Nephron progenitor cell (in vitro differentiated cells): Measurements from ENCODE around the gene EEF1A2.

Experiments used
- DNase-seq: peaks from one replicate; pipeline ENCODE4 v3.0.0; 2021
- H3K27ac Mint-ChIP-seq: 2 replicates; pipeline ENCODE4 v1.8.0; 2021; ENCODE audit warnings: mild to moderate bottlenecking, moderate library complexity, mixed read lengths
- H3K27me3 Mint-ChIP-seq: 2 replicates; pipeline ENCODE4 v1.8.0; 2021; ENCODE audit warnings: mild to moderate bottlenecking, low read depth, mixed read lengths; ENCODE audit not compliant: poor library complexity
- H3K36me3 Mint-ChIP-seq: 2 replicates; pipeline ENCODE4 v1.8.0; 2021; ENCODE audit warnings: low read depth, mixed read lengths
- H3K4me1 Mint-ChIP-seq: 2 replicates; pipeline ENCODE4 v1.8.0; 2021; ENCODE audit warnings: mixed read lengths
- H3K4me3 Mint-ChIP-seq: 2 replicates; pipeline ENCODE4 v1.8.0; 2021; ENCODE audit warnings: mild to moderate bottlenecking, moderate library complexity, mixed read lengths
- H3K9me3 Mint-ChIP-seq: 2 replicates; pipeline ENCODE4 v1.8.0; 2021; ENCODE audit warnings: mild to moderate bottlenecking, moderate library complexity, mixed read lengths
- TF ChIP-seq, protein P1 (sequence below): fragments of 200-600 bp; sonication (generic); IDR thresholded peaks from 2 replicates; pipeline ENCODE4 v1.5.0; 2021; ENCODE audit warnings: antibody characterized with exemption

The EEF1A2 gene

DNA sequence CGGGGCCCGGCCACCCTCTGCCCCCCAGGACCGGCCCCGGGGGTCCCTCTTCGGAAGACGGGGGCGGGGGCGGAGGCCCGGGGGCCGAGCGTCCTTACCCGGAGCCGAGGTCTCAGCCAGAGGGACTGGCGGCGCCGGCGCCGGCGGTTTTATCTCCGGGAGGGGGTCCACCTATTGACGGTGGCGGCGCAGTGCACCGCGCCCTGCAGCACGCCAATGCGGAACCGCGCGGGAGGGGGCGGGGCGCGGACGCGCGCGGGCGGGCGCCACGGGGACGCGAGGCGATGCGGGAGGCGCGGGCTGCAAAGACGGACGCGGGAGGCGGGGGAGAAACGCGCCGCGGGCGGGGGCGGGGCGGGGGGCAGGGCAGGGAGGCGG lies at the start of gene EEF1A2:
TSS of gene EEF1A2 (minus strand) at position 124 of the 378 bp plus-strand sequence. CDS start 1,320 bp downstream, outside the sequence.
- Mint-ChIP-seq H3K36me3 (no peaks in the 10 kb centered on the region), H3K27me3 (peaks cover 69% of the 10 kb centered on the region), H3K27ac (no peak within 1 kb of the TSS), H3K9me3 (peaks cover 3% of the 10 kb centered on the region), H3K4me3 (no peak within 1 kb of the TSS), H3K4me1 (peaks cover 6% of the 10 kb centered on the region)
- peak; percentile 64 for DNase-seq
- TF ChIP-seq, protein P1, sequence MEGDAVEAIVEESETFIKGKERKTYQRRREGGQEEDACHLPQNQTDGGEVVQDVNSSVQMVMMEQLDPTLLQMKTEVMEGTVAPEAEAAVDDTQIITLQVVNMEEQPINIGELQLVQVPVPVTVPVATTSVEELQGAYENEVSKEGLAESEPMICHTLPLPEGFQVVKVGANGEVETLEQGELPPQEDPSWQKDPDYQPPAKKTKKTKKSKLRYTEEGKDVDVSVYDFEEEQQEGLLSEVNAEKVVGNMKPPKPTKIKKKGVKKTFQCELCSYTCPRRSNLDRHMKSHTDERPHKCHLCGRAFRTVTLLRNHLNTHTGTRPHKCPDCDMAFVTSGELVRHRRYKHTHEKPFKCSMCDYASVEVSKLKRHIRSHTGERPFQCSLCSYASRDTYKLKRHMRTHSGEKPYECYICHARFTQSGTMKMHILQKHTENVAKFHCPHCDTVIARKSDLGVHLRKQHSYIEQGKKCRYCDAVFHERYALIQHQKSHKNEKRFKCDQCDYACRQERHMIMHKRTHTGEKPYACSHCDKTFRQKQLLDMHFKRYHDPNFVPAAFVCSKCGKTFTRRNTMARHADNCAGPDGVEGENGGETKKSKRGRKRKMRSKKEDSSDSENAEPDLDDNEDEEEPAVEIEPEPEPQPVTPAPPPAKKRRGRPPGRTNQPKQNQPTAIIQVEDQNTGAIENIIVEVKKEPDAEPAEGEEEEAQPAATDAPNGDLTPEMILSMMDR, result no peak

DNA sequence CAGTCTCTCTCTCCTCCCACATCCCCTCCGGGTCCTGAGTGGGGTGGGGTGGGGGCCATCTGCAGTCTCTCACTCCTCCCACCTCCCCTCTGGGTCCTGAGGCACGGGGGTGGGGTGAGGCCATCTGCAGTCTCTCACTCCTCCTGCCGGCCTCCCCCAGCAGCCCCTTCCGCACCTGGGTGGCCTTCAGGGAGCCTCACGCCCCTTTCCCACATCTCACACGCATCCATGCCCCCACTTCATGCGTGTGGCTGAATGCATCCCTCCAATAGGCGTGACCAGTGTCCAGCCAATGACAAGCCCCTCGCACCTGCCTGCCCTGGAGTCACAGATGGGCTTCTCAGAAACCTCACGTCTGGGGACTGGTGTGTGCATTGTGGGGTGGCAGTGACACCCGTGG lies 49.7 kb upstream of the EEF1A2 start:
- TF ChIP-seq, protein P1, result no peak
- Mint-ChIP-seq H3K9me3 (no peaks in the 10 kb centered on the region), H3K36me3 (no peaks in the 10 kb centered on the region), H3K27ac (no peak overlapping the region), H3K4me1 (peaks cover 14% of the 10 kb centered on the region), H3K27me3 (peaks cover 38% of the 10 kb centered on the region), H3K4me3 (no peak overlapping the region)
- DNase-seq, result no peak

DNA sequence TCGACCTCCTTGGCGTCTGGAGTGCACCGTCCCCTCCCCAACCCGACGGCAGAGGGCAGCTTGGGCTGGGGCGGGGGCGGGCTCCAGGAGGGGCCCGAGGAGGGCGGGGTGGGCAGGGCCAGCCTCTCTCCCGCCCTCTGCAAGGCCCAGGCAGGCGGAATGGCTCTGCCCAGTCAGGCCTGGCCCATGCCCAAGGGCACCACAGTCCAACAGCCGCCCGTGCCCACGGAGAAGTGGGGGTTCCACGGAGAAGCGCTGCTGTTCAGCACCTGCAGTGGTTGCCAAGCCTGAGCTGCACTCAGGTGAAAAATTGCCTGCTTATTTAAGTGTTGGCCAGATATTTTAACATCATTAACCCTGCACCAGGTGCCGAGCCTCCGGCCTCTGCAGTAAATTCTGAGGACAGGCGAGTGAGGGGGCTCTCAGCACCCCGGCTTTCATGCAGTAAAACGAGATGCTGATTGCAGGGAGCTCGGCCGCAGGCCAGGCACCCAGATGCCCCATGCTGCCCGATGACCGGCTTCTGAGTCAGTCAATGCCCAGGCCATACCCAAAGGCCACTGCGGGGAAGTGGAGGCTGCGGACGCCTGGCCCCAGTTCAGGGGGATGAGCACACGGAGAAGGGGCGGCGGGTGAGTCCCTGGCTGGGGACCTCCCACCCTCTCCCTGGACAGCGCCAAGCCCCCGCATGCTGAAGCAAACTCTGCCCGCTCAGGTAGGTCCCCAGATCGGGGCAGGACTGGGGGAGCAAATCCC lies 49.0 kb upstream of the EEF1A2 start, which contains the start of gene SRMS:
TSS of gene SRMS (minus strand) at position 25 of the 756 bp plus-strand sequence. CDS start 286 bp downstream, outside the sequence.
- no peak within 1 kb of the TSS for H3K27ac Mint-ChIP-seq

GRCh38 chr20:63546956-63547724 lies 48.3 kb upstream of the EEF1A2 start:
- no peak overlapping the region for H3K4me3 Mint-ChIP-seq
- H3K27ac Mint-ChIP-seq, result no peak overlapping the region
- TF ChIP-seq, protein P1, result no peak
- DNase-seq, result no peak
- H3K36me3 Mint-ChIP-seq, result no peaks in the 10 kb centered on the region
- peaks cover 7% of the 10 kb centered on the region for H3K4me1 Mint-ChIP-seq
- peaks cover 38% of the 10 kb centered on the region for H3K27me3 Mint-ChIP-seq
- no peaks in the 10 kb centered on the region for H3K9me3 Mint-ChIP-seq

More for the DNA sequence above, 49.0 kb upstream of the EEF1A2 start, which contains the start of gene SRMS:
- H3K9me3 Mint-ChIP-seq, result no peaks in the 10 kb centered on the region
- TF ChIP-seq, protein P1, result no peak
- peaks cover 14% of the 10 kb centered on the region for H3K4me1 Mint-ChIP-seq
- H3K36me3 Mint-ChIP-seq, result no peaks in the 10 kb centered on the region
- H3K27me3 Mint-ChIP-seq, result peaks cover 38% of the 10 kb centered on the region
- H3K4me3 Mint-ChIP-seq, result no peak within 1 kb of the TSS
- no peak for DNase-seq

DNA sequence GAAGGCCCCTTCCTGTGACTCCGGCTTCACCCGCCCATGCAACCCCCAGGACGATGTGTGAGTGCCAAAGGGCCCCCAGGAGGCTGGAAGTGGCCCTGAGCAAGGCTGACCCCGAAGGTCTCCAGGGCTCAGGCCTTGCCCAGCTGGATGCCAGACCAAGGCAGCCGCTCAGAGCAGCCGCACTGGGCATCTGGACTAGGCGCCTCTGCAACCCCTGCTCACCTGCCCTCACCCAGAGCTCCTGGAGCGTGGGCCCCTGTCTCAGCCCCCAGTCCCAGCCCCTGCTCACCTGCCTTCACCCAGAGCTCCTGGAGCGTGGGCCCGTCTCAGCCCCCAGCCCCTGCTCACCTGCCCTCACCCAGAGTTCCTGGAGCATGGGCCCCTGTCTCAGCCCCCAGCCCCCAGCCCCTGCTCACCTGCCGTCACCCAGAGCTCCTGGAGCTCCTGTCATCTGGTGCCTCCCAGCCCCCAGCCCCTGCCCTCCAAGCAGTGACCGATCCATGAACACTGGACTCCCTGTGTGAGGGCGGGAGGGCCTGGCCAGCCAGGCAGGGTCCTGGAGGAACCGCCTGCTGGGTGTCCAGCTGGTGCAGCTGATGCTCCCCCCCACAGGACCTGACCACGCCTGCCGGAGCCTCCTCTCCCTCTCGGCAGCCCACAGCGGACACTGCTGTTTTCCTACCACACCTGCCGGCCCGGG lies 47.5 kb upstream of the EEF1A2 start:
- Mint-ChIP-seq H3K36me3 (no peaks in the 10 kb centered on the region), H3K27me3 (peaks cover 31% of the 10 kb centered on the region)
- TF ChIP-seq, protein P1, result no peak

More for the DNA sequence above, 47.5 kb upstream of the EEF1A2 start:
- peaks cover 7% of the 10 kb centered on the region for H3K4me1 Mint-ChIP-seq
- no peak for DNase-seq
- no peak overlapping the region for H3K27ac Mint-ChIP-seq
- H3K9me3 Mint-ChIP-seq, result no peaks in the 10 kb centered on the region
- no peak overlapping the region for H3K4me3 Mint-ChIP-seq
